HUES48 (cell line): Measurements from ENCODE around the gene CRAMP1.

ENCODE experiments used
- H3K27ac ChIP-seq: one replicate; pipeline ENCODE4 v1.7.0; 2013; ENCODE audit warnings: low read depth, low read length, inconsistent platforms
- H3K27me3 ChIP-seq: 2 replicates; pipeline ENCODE4 v1.6.1; 2013; ENCODE audit warnings: mild to moderate bottlenecking, low read length; ENCODE audit not compliant: control insufficient read depth, insufficient read depth
- H3K36me3 ChIP-seq: 2 replicates; pipeline ENCODE4 v1.6.1; 2013; ENCODE audit warnings: low read length; ENCODE audit not compliant: control insufficient read depth, insufficient read depth
- H3K4me1 ChIP-seq: 2 replicates; pipeline ENCODE4 v1.6.1; 2013; ENCODE audit warnings: mild to moderate bottlenecking, low read length; ENCODE audit not compliant: control insufficient read depth, insufficient read depth
- H3K4me3 ChIP-seq: 2 replicates; pipeline ENCODE4 v1.5.1; 2013; ENCODE audit warnings: mild to moderate bottlenecking, low read depth, low read length
- H3K9ac ChIP-seq: 2 replicates; pipeline ENCODE4 v1.6.1; 2013; ENCODE audit warnings: mild to moderate bottlenecking, low read depth, low read length, moderate library complexity
- H3K9me3 ChIP-seq: 2 replicates; pipeline ENCODE4 v1.6.1; 2013; ENCODE audit warnings: low read length; ENCODE audit not compliant: control insufficient read depth, insufficient read depth

CRAMP1 gene

GRCh38 chr16:1633310-1633709 lies 21.1 kb downstream of the CRAMP1 start:
- Histone ChIP-seq H3K36me3 (peaks cover 66% of the 10 kb centered on the region), H3K4me1 (no peaks in the 10 kb centered on the region), H3K27me3 (no peaks in the 10 kb centered on the region), H3K9ac (no peak overlapping the region), H3K4me3 (no peak overlapping the region), H3K9me3 (no peaks in the 10 kb centered on the region), H3K27ac (no peak overlapping the region)

DNA sequence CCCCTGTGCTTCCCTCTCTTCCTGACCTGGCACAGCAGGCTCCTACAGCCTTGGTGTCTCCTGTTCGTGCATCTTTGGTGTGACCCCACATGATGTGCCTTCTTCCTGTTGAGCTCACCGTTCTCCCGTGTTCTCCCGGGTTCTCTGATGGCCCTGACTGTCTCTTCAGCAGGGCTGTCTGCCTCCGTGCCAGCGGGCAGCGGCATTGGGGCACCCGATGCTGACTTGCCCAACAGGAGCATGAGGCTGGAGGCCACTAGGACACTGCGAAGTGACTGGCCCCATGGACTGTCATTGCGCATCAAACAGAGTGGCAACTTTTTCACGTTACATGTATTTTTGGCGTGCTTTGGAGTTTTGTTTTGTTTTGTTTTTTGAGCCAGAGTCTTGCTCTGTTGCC lies 22.4 kb downstream of the CRAMP1 start:
- Histone ChIP-seq H3K27me3 (no peaks in the 10 kb centered on the region), H3K36me3 (peaks cover 71% of the 10 kb centered on the region), H3K4me3 (no peak overlapping the region), H3K9me3 (no peaks in the 10 kb centered on the region), H3K27ac (no peak overlapping the region), H3K9ac (no peak overlapping the region), H3K4me1 (no peaks in the 10 kb centered on the region)

GRCh38 chr16:1635070-1635469 lies 22.9 kb downstream of the CRAMP1 start:
- Histone ChIP-seq H3K4me1 (no peaks in the 10 kb centered on the region), H3K27ac (no peak overlapping the region), H3K9me3 (no peaks in the 10 kb centered on the region), H3K4me3 (no peak overlapping the region), H3K36me3 (peaks cover 74% of the 10 kb centered on the region), H3K27me3 (no peaks in the 10 kb centered on the region), H3K9ac (no peak overlapping the region)

- Histone ChIP-seq H3K27me3 (no peaks in the 10 kb centered on the region), H3K4me3 (no peak overlapping the region), H3K27ac (no peak overlapping the region), H3K9me3 (no peaks in the 10 kb centered on the region), H3K4me1 (no peaks in the 10 kb centered on the region), H3K36me3 (peaks cover 78% of the 10 kb centered on the region), H3K9ac (no peak overlapping the region)
Observed at GRCh38 chr16:1637526-1637925, 25.4 kb downstream of the CRAMP1 start.

DNA sequence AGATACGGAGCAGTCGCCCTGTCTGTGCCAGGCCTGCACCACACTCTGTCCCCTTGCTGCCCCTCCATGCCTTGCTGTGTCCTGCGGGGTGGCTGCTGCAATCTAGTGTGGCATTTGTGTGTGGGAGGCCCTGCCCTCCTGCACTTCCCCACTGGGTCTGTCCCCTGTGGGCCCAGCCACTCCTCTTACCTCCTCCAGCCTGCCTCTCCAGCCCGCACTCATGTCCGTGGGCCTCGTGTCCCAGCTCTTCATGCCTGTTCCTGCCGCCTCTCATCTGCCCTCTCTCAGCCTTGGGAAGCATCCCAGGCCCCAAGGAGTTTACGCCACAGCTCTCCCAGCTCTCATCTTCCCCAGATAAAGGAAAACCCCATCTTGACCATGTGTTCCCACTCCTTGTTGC lies 26.6 kb downstream of the CRAMP1 start:
- H3K36me3 ChIP-seq = peaks cover 77% of the 10 kb centered on the region
- no peaks in the 10 kb centered on the region for H3K4me1 ChIP-seq
- no peaks in the 10 kb centered on the region for H3K9me3 ChIP-seq
- H3K9ac ChIP-seq = no peak overlapping the region
- no peak overlapping the region for H3K27ac ChIP-seq
- no peaks in the 10 kb centered on the region for H3K27me3 ChIP-seq
- H3K4me3 ChIP-seq = no peak overlapping the region

- no peak overlapping the region for H3K4me3 ChIP-seq
- no peak overlapping the region for H3K27ac ChIP-seq
- peaks cover 77% of the 10 kb centered on the region for H3K36me3 ChIP-seq
- no peaks in the 10 kb centered on the region for H3K27me3 ChIP-seq
- no peaks in the 10 kb centered on the region for H3K4me1 ChIP-seq
- no peaks in the 10 kb centered on the region for H3K9me3 ChIP-seq
- no peak overlapping the region for H3K9ac ChIP-seq
Observed at GRCh38 chr16:1639282-1639681, 27.1 kb downstream of the CRAMP1 start.

GRCh38 chr16:1639860-1640259 lies 27.7 kb downstream of the CRAMP1 start:
- H3K27ac ChIP-seq = no peak overlapping the region
- peaks cover 78% of the 10 kb centered on the region for H3K36me3 ChIP-seq

DNA sequence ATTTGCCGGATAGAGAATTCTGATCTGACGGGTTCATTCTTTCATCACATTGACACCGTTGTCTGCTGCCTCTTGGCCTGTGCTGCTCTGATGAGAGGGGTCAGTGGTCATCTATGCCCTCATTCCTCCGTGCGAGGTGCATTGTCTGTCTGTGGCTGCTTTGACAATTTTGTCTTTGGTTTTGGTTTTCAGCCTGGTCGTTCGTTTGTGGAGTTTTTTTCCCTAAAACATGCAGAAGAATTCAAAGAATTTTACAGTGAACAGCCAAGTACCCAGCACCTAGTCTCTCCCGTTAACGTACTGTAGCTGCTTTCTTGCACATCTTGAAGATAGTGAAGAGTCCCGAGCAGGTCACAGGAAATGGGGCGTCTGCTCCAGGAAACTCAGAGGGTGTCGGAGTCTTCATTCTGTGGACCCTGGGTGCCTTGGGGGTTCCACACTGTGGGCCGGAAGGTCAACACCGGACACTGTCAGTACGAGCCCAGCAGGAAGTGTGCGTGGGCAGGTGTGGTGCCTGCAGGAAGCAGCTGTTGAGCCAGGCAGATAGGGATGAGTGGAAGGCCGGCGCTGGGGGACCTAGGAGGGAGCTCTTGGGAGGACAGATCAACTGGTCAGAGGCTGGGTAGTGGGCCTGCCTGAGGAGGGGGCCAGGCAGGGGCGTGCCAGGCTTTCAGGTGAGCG lies 28.2 kb downstream of the CRAMP1 start:
- H3K36me3 ChIP-seq = peaks cover 76% of the 10 kb centered on the region
- no peak overlapping the region for H3K27ac ChIP-seq
- H3K4me1 ChIP-seq = no peaks in the 10 kb centered on the region
- H3K27me3 ChIP-seq = no peaks in the 10 kb centered on the region
- H3K9ac ChIP-seq = no peak overlapping the region
- H3K9me3 ChIP-seq = no peaks in the 10 kb centered on the region
- H3K4me3 ChIP-seq = no peak overlapping the region

More at GRCh38 chr16:1639860-1640259, 27.7 kb downstream of the CRAMP1 start:
- Histone ChIP-seq H3K27me3 (no peaks in the 10 kb centered on the region), H3K9ac (no peak overlapping the region), H3K9me3 (no peaks in the 10 kb centered on the region), H3K4me1 (no peaks in the 10 kb centered on the region), H3K4me3 (no peak overlapping the region)

DNA sequence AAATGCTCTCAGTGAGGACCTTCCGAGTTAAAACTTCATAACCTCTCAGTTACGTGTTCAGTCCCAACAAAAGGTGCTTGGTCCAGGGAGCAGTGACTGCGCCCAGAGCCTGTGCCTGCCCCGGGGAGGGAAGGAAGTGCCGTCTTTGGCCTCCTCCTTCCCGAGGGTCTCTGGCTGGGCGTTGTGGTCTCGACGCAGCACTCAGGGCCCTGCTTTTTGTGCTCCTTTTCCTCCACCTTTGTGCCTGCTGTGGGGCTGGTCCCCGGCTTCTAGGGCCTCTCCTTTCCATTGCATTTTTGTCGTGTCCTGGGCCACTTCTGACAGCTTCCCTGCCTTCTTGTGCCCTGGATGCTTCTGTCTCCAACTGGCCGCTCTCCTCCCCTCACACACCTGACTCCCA lies 29.1 kb downstream of the CRAMP1 start:
- no peak overlapping the region for H3K4me3 ChIP-seq
- no peaks in the 10 kb centered on the region for H3K4me1 ChIP-seq
- H3K9ac ChIP-seq = no peak overlapping the region
- H3K9me3 ChIP-seq = no peaks in the 10 kb centered on the region
- no peak overlapping the region for H3K27ac ChIP-seq
- peaks cover 84% of the 10 kb centered on the region for H3K36me3 ChIP-seq
- no peaks in the 10 kb centered on the region for H3K27me3 ChIP-seq

- no peaks in the 10 kb centered on the region for H3K4me1 ChIP-seq
- no peak overlapping the region for H3K27ac ChIP-seq
- H3K9me3 ChIP-seq = no peaks in the 10 kb centered on the region
- no peaks in the 10 kb centered on the region for H3K27me3 ChIP-seq
- H3K9ac ChIP-seq = no peak overlapping the region
- H3K36me3 ChIP-seq = peaks cover 91% of the 10 kb centered on the region
- H3K4me3 ChIP-seq = no peak overlapping the region
Observed at GRCh38 chr16:1642148-1642547, 30.0 kb downstream of the CRAMP1 start.

DNA sequence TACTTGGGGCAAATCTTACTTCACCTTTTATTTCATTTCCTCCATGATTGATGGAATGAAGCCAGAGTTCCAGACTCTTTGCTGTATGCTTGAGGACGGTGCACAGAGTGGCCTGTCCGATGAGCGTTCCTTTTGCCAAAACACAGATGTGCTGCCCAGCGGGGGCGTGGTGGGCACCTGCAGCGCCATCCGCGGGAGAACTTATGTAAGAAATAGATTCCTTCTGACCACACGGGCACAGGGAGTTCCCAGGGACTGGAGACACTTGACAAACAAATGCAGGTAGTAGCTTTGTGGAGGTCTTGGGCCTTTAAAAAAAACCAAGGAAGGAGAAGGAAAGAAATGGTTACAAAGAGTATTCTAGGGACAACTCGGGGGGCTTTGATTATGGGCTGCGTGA lies 30.6 kb downstream of the CRAMP1 start:
- H3K4me1 ChIP-seq = no peaks in the 10 kb centered on the region
- no peak overlapping the region for H3K27ac ChIP-seq
- no peaks in the 10 kb centered on the region for H3K27me3 ChIP-seq
- no peaks in the 10 kb centered on the region for H3K9me3 ChIP-seq
- no peak overlapping the region for H3K4me3 ChIP-seq
- no peak overlapping the region for H3K9ac ChIP-seq
- peaks cover 88% of the 10 kb centered on the region for H3K36me3 ChIP-seq
